ENCODE data around the gene LTBP1. TPM values are rescaled to one million over a fixed set of nuclear protein-coding genes. Genes with fewer than 3 reads are reported as not detected.

The LTBP1 gene
- total RNA-seq, 1 donor from 2014 or later, result 43.9 TPM

GRCh38 chr2:33278245-33278943 is 331.6 kb downstream of the LTBP1 start:
- H3K4me3 ChIP-seq (ENCODE audit: low read depth, low read length), result no peak overlapping the region
- TF ChIP-seq CTCF (conservative IDR thresholded peaks at IDR 0.05; ENCODE audit: low read depth, low read length), result no peak
- no peak for DNase-seq (ENCODE audit: low read depth)

GRCh38 chr2:33284287-33284686 is 337.5 kb downstream of the LTBP1 start:
- H3K4me3 ChIP-seq (ENCODE audit: low read depth, low read length), result no peak overlapping the region
- no peak for DNase-seq (ENCODE audit: low read depth)
- no peak for TF ChIP-seq CTCF (conservative IDR thresholded peaks at IDR 0.05; ENCODE audit: low read depth, low read length)

- H3K4me3 ChIP-seq (ENCODE audit: low read depth, low read length), result no peak overlapping the region
- DNase-seq (ENCODE audit: low read depth), result no peak
- TF ChIP-seq CTCF (conservative IDR thresholded peaks at IDR 0.05; ENCODE audit: low read depth, low read length), result no peak
Observed at GRCh38 chr2:33287507-33288005, 340.8 kb downstream of the LTBP1 start.

- TF ChIP-seq CTCF (conservative IDR thresholded peaks at IDR 0.05; ENCODE audit: low read depth, low read length), result no peak
- no peak for DNase-seq (ENCODE audit: low read depth)
- no peak overlapping the region for H3K4me3 ChIP-seq (ENCODE audit: low read depth, low read length)
Observed at GRCh38 chr2:33288011-33288410, 341.3 kb downstream of the LTBP1 start.

- H3K4me3 ChIP-seq (ENCODE audit: low read depth, low read length), result no peak overlapping the region
- TF ChIP-seq CTCF (conservative IDR thresholded peaks at IDR 0.05; ENCODE audit: low read depth, low read length), result no peak
- DNase-seq (ENCODE audit: low read depth), result no peak
Observed at GRCh38 chr2:33289961-33290360, 343.2 kb downstream of the LTBP1 start.

- TF ChIP-seq CTCF (conservative IDR thresholded peaks at IDR 0.05; ENCODE audit: low read depth, low read length), result no peak
- DNase-seq (ENCODE audit: low read depth), result peak; percentile 58
- H3K4me3 ChIP-seq (ENCODE audit: low read depth, low read length), result no peak overlapping the region
Observed at GRCh38 chr2:33291278-33292013, 344.7 kb downstream of the LTBP1 start.
